PC-3 (cell line): ENCODE results near the gene RNH1. TPM values are rescaled to one million over a fixed set of nuclear protein-coding genes. Genes with fewer than 3 reads are reported as not detected.
A peak's percentile ranks its signal among the peaks of the same experiment; 100 is the strongest.

Experiments
- ATAC-seq: fragments of 200-7000 bp; cut with Tn5 transposase; 2 replicates; pipeline ENCODE4 v1.9.1; 2020; ENCODE audit warnings: mild to moderate bottlenecking, moderate library complexity
- BruUV-seq: library from RNA; stranded (reverse); fragments of 400-500 nt; replicated peaks from 2 replicates; lab custom pipeline; 2021; lab: Mats Ljungman, UMichigan
- CTCF ChIA-PET: fragments of 300-600 bp; sonication (Branson Sonifier 250); formaldehyde crosslinking; loops from one replicate; lab custom pipeline; 2022; ENCODE audit warnings: antibody characterized with exemption; lab: Charles Lee
- POLR2A ChIA-PET: fragments of 300-600 bp; sonication (Branson Sonifier 250); formaldehyde crosslinking; loops from one replicate; lab custom pipeline; 2022; ENCODE audit warnings: antibody characterized with exemption; ENCODE audit not compliant: unreplicated experiment; lab: Charles Lee
- DNase-seq: peaks from one replicate; pipeline ENCODE4 v3.0.0-alpha.2; 2015
- H2AFZ ChIP-seq: fragments of 300-600 bp; sonication (generic); 2 replicates; pipeline ENCODE4 v1.6.0; 2016; ENCODE audit warnings: antibody characterized with exemption, low read length
- H3F3A ChIP-seq: fragments of 300-600 bp; sonication (generic); one replicate; pipeline ENCODE4 v1.6.0; 2017; ENCODE audit warnings: antibody characterized with exemption, low read length, control low read depth, mild to moderate bottlenecking; ENCODE audit not compliant: unreplicated experiment
- H3K27ac ChIP-seq: fragments of 300-600 bp; sonication (generic); 2 replicates; pipeline ENCODE4 v1.5.1; 2016; ENCODE audit warnings: mild to moderate bottlenecking, low read length
- H3K27me3 ChIP-seq: fragments of 300-600 bp; sonication (generic); 2 replicates; pipeline ENCODE4 v1.6.1; 2016; ENCODE audit warnings: low read length, mixed read lengths
- H3K36me3 ChIP-seq: fragments of 300-600 bp; sonication (generic); 2 replicates; pipeline ENCODE4 v1.6.1; 2016; ENCODE audit warnings: low read depth, mixed run types, low read length, mixed read lengths
- H3K4me1 ChIP-seq: fragments of 300-600 bp; sonication (generic); 2 replicates; pipeline ENCODE4 v1.5.1; 2016; ENCODE audit warnings: low read length; ENCODE audit not compliant: insufficient read depth
- H3K4me2 ChIP-seq: fragments of 300-600 bp; sonication (generic); 2 replicates; pipeline ENCODE4 v1.6.0; 2016; ENCODE audit warnings: low read length
- H3K4me3 ChIP-seq: fragments of 300-600 bp; sonication (generic); 2 replicates; pipeline ENCODE4 v1.5.1; 2016; ENCODE audit warnings: mild to moderate bottlenecking, low read length, mixed read lengths
- H3K79me2 ChIP-seq: fragments of 300-600 bp; sonication (generic); 2 replicates; pipeline ENCODE4 v1.6.1; 2017; ENCODE audit warnings: low read length, mixed read lengths
- H3K9ac ChIP-seq: fragments of 300-600 bp; sonication (generic); 2 replicates; pipeline ENCODE4 v1.6.0; 2016; ENCODE audit warnings: mild to moderate bottlenecking, low read length
- H3K9me2 ChIP-seq: fragments of 300-600 bp; sonication (generic); replicated peaks from 2 replicates; pipeline ENCODE4 v1.6.1; 2016; ENCODE audit warnings: mixed run types, low read length, mixed read lengths
- H3K9me3 ChIP-seq: fragments of 300-600 bp; sonication (generic); 2 replicates; pipeline ENCODE4 v1.6.1; 2016; ENCODE audit warnings: low read length, mixed read lengths
- H4K20me1 ChIP-seq: fragments of 300-600 bp; sonication (generic); 2 replicates; pipeline ENCODE4 v1.6.1; 2016; ENCODE audit warnings: low read length, mixed read lengths
- EZH2 ChIP-seq: fragments of 300-600 bp; sonication (generic); IDR thresholded peaks from one replicate; pipeline ENCODE4 v1.6.1; 2017; ENCODE audit warnings: antibody characterized with exemption, mild to moderate bottlenecking, low read length; ENCODE audit not compliant: unreplicated experiment
- EZH2phosphoT487 ChIP-seq: fragments of 300-600 bp; sonication (generic); IDR thresholded peaks from 2 replicates; pipeline ENCODE4 v1.6.1; 2018; ENCODE audit warnings: mild to moderate bottlenecking, antibody characterized with exemption, low read length, borderline replicate concordance
- intact Hi-C: fragments of 100-400 bp; cut with micrococcal nuclease; formaldehyde crosslinking; loops from 2 replicates; pipeline ENCODE4 v1.9.0; 2023
- total RNA-seq: library from RNA; depleted of rRNA; stranded (reverse); fragments of >200 nt; gene quantifications from 2 replicates; pipeline ENCODE4 v1.2.3, GENCODE V29; 2014
- TF ChIP-seq, protein P1 (sequence below): fragments of 300-600 bp; sonication (generic); conservative IDR thresholded peaks from 2 replicates; pipeline ENCODE4 v1.5.1; 2017; ENCODE audit warnings: antibody characterized with exemption, low read depth, mild to moderate bottlenecking, low read length

RNH1 gene
- total RNA-seq, 1 experiment from 2014 or later = 258 TPM

DNA sequence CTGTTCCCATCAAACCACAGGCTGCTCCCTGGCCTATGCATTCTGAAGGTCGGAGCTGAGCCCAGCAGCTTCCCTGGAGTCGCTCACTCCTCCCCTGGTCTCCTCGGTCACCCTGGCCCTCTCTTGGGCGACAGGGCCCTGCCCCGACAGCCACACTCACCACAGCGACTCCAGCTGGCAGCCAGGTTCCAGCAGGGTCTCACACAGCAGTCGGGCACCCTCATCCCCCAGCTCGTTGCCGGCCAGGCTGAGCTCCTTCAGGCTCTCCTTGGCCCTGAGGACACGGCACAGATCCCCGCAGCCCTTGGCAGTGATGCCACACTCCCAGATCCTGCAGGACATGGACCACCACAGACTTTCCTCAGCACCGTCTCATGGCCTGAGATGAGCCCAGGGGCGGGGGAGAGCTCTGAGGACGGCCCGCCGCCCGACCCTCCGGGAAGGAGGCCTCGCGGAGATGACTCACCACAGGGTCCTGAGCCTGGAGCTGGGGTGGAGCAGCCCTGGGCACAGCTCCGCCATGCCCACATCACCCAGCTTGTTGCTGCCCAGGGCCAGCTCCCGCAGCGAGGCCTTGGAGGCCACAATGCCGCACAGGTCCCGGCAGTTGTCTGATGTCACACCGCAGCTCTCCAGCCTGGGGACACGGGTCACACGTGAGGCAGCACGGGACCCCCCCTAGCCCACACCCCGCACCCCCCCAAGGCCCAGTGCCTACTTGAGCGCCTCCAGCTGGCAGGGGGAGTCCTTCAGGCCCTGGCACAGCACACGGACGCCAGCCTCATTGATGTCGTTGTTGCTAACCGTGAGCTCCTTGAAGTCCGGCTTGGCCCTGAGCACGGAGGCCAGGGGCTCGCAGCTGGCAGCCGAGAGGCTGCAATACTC is 8.5 kb downstream of the RNH1 start:
- Histone ChIP-seq H3K79me2 (peaks cover 5% of the 10 kb centered on the region), H4K20me1 (no peaks in the 10 kb centered on the region), H3K4me2 (no peak overlapping the region), H3K4me3 (no peak overlapping the region), H3F3A (no peaks in the 10 kb centered on the region), H3K9ac (no peak overlapping the region), H3K27ac (no peak overlapping the region), H3K9me2 (no peaks in the 10 kb centered on the region), H2AFZ (no peak overlapping the region), H3K4me1 (no peaks in the 10 kb centered on the region), H3K27me3 (no peaks in the 10 kb centered on the region), H3K9me3 (no peaks in the 10 kb centered on the region), H3K36me3 (peaks cover 21% of the 10 kb centered on the region)
- CTCF ChIA-PET = interaction anchor here (0.6 kb wide), 1 partner anchor 550 kb away, joined by 3 read pairs; no protein-coding TSS in a partner anchor
- intact Hi-C loops = no loop called here
- POLR2A ChIA-PET = no interaction called here
- TSS peak; percentile 39 for BruUV-seq
- no peak for TF ChIP-seq EZH2phosphoT487
- TF ChIP-seq EZH2 = no peak
- TF ChIP-seq, protein P1, sequence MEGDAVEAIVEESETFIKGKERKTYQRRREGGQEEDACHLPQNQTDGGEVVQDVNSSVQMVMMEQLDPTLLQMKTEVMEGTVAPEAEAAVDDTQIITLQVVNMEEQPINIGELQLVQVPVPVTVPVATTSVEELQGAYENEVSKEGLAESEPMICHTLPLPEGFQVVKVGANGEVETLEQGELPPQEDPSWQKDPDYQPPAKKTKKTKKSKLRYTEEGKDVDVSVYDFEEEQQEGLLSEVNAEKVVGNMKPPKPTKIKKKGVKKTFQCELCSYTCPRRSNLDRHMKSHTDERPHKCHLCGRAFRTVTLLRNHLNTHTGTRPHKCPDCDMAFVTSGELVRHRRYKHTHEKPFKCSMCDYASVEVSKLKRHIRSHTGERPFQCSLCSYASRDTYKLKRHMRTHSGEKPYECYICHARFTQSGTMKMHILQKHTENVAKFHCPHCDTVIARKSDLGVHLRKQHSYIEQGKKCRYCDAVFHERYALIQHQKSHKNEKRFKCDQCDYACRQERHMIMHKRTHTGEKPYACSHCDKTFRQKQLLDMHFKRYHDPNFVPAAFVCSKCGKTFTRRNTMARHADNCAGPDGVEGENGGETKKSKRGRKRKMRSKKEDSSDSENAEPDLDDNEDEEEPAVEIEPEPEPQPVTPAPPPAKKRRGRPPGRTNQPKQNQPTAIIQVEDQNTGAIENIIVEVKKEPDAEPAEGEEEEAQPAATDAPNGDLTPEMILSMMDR = no peak
- DNase-seq = no peak
- ATAC-seq = no peak

GRCh38 chr11:497565-498296 is 9.3 kb downstream of the RNH1 start:
- H3K27ac ChIP-seq = no peak overlapping the region
- ChIA-PET CTCF (no interaction called here), POLR2A (no interaction called here)
- no peaks in the 10 kb centered on the region for H4K20me1 ChIP-seq
- TF ChIP-seq, protein P1 = no peak
- TF ChIP-seq EZH2 = no peak
- no peak for TF ChIP-seq EZH2phosphoT487
- no peak overlapping the region for H2AFZ ChIP-seq
- H3K36me3 ChIP-seq = peaks cover 21% of the 10 kb centered on the region
- no peak for DNase-seq
- no peaks in the 10 kb centered on the region for H3K9me2 ChIP-seq
- intact Hi-C loops = no loop called here
- no TSS peak for BruUV-seq
- H3K27me3 ChIP-seq = no peaks in the 10 kb centered on the region
- H3F3A ChIP-seq = no peaks in the 10 kb centered on the region
- no peaks in the 10 kb centered on the region for H3K4me1 ChIP-seq
- H3K4me3 ChIP-seq = no peak overlapping the region
- H3K9me3 ChIP-seq = no peaks in the 10 kb centered on the region
- H3K4me2 ChIP-seq = no peak overlapping the region
- ATAC-seq = no peak
- H3K79me2 ChIP-seq = peaks cover 3% of the 10 kb centered on the region; the same call in 1 of the 2 replicates
- no peak overlapping the region for H3K9ac ChIP-seq
